IMR-90 (cell line): ENCODE measurements around the gene FOXN3. TPM values are rescaled to one million over a fixed set of nuclear protein-coding genes. Genes with fewer than 3 reads are reported as not detected.
A peak's percentile ranks its signal among the peaks of the same experiment; 100 is the strongest.

Source experiments
- ATAC-seq: fragments of 200-7000 bp; cut with Tn5 transposase; 2 replicates; pipeline ENCODE4 v1.9.1; 2020; ENCODE audit warnings: low read depth, mild to moderate bottlenecking, moderate library complexity
- BruUV-seq: library from RNA; stranded (reverse); fragments of 400-500 nt; replicated peaks from 2 replicates; lab custom pipeline; 2021; lab: Mats Ljungman, UMichigan
- CTCF ChIA-PET: fragments of 300-600 bp; formaldehyde crosslinking; extraction: SDS; loops from one replicate; lab custom pipeline; 2021; ENCODE audit warnings: antibody characterized with exemption; lab: Yijun Ruan, JAX
- POLR2A ChIA-PET: fragments of 300-600 bp; sonication (Branson Sonifier 250); formaldehyde crosslinking; loops from one replicate; lab custom pipeline; 2022; ENCODE audit warnings: antibody characterized with exemption; ENCODE audit not compliant: unreplicated experiment; lab: Charles Lee
- DNase-seq: peaks from one replicate; pipeline ENCODE4 v3.0.0; 2013
- H2AFZ ChIP-seq: replicated peaks from 2 replicates; pipeline ENCODE3; 2013; ENCODE audit warnings: low read length, mild to moderate bottlenecking; ENCODE audit not compliant: poor library complexity
- H2AK5ac ChIP-seq: 2 replicates; pipeline ENCODE4 v1.6.1; 2013; ENCODE audit warnings: low read depth, low read length, inconsistent platforms
- H2AK9ac ChIP-seq: replicated peaks from 2 replicates; pipeline ENCODE3; 2013; ENCODE audit warnings: mild to moderate bottlenecking, low read depth, low read length, moderate library complexity; ENCODE audit not compliant: poor library complexity
- H2BK120ac ChIP-seq: 2 replicates; pipeline ENCODE4 v1.6.1; 2013; ENCODE audit warnings: low read depth, low read length, inconsistent platforms
- H2BK15ac ChIP-seq: 3 replicates; pipeline ENCODE4 v1.6.1; 2013; ENCODE audit warnings: low read depth, low read length, inconsistent platforms
- H2BK20ac ChIP-seq: 2 replicates; pipeline ENCODE4 v1.6.1; 2013; ENCODE audit warnings: low read depth, mild to moderate bottlenecking, inconsistent platforms, low read length, moderate library complexity
- H2BK5ac ChIP-seq: 2 replicates; pipeline ENCODE4 v1.6.1; 2013; ENCODE audit warnings: mild to moderate bottlenecking, low read depth, low read length, inconsistent platforms; ENCODE audit not compliant: poor library complexity, severe bottlenecking
- H3K14ac ChIP-seq: replicated peaks from 2 replicates; pipeline ENCODE4 v1.6.1; 2013; ENCODE audit warnings: low read depth, low read length, inconsistent platforms
- H3K18ac ChIP-seq: 2 replicates; pipeline ENCODE4 v1.6.1; 2013; ENCODE audit warnings: low read depth, low read length, control low read depth
- H3K23ac ChIP-seq: 2 replicates; pipeline ENCODE4 v1.6.1; 2013; ENCODE audit warnings: low read depth, low read length, inconsistent platforms
- H3K27ac ChIP-seq: 2 replicates; pipeline ENCODE4 v1.5.1; 2013; ENCODE audit warnings: mild to moderate bottlenecking, control low read depth, low read length; ENCODE audit not compliant: insufficient read depth
- H3K27me3 ChIP-seq: 2 replicates; pipeline ENCODE4 v1.6.1; 2013; ENCODE audit warnings: low read length; ENCODE audit not compliant: control insufficient read depth, insufficient read depth
- H3K36me3 ChIP-seq: 2 replicates; pipeline ENCODE4 v1.6.1; 2013; ENCODE audit warnings: low read length, mixed read lengths; ENCODE audit not compliant: control insufficient read depth, insufficient read depth
- H3K4ac ChIP-seq: 2 replicates; pipeline ENCODE4 v1.6.1; 2013; ENCODE audit warnings: low read depth, low read length, inconsistent platforms
- H3K4me1 ChIP-seq: 2 replicates; pipeline ENCODE4 v1.6.1; 2013; ENCODE audit warnings: low read length, mixed read lengths; ENCODE audit not compliant: control insufficient read depth, insufficient read depth
- H3K4me2 ChIP-seq: 2 replicates; pipeline ENCODE4 v1.6.1; 2013; ENCODE audit warnings: low read depth, mild to moderate bottlenecking, control low read depth, low read length, moderate library complexity
- H3K4me3 ChIP-seq: 2 replicates; pipeline ENCODE4 v1.5.1; 2013; ENCODE audit warnings: low read depth, mild to moderate bottlenecking, control low read depth, low read length, moderate library complexity; ENCODE audit not compliant: insufficient read depth
- H3K56ac ChIP-seq: 2 replicates; pipeline ENCODE4 v1.6.1; 2013; ENCODE audit warnings: low read length, inconsistent platforms; ENCODE audit not compliant: insufficient read depth; ENCODE audit errors: extremely low read depth
- H3K79me1 ChIP-seq, 2 experiments: 2 replicates each; pipeline ENCODE4 v1.6.1; 2013; ENCODE audit warnings: low read length in 2 of 2, inconsistent platforms in 1 of 2, low read depth in 1 of 2
- H3K9ac ChIP-seq: 2 replicates; pipeline ENCODE4 v1.6.1; 2013; ENCODE audit warnings: low read depth, low read length, control low read depth
- H3K9me1 ChIP-seq: 2 replicates; pipeline ENCODE4 v1.6.1; 2013; ENCODE audit warnings: low read length, inconsistent platforms; ENCODE audit not compliant: insufficient read depth
- H3K9me3 ChIP-seq: 2 replicates; pipeline ENCODE4 v1.6.1; 2013; ENCODE audit warnings: low read length; ENCODE audit not compliant: control insufficient read depth, insufficient read depth
- H4K20me1 ChIP-seq: 2 replicates; pipeline ENCODE4 v1.6.1; 2013; ENCODE audit warnings: low read length, inconsistent platforms; ENCODE audit not compliant: insufficient read depth
- H4K5ac ChIP-seq: 2 replicates; pipeline ENCODE4 v1.6.1; 2013; ENCODE audit warnings: mild to moderate bottlenecking, low read depth, low read length, control low read depth
- H4K8ac ChIP-seq, 2 experiments: 2 replicates each; pipeline ENCODE4 v1.6.1; 2013; ENCODE audit warnings: low read depth in 2 of 2, low read length in 2 of 2, control low read depth in 1 of 2, inconsistent platforms in 1 of 2
- H4K91ac ChIP-seq: 2 replicates; pipeline ENCODE4 v1.6.1; 2013; ENCODE audit warnings: low read depth, low read length, inconsistent platforms; ENCODE audit not compliant: insufficient read depth
- BHLHE40 ChIP-seq: fragments of 150-350 bp; IDR thresholded peaks from 2 replicates; pipeline ENCODE4 v1.6.1; 2016; ENCODE audit warnings: mild to moderate bottlenecking, low read depth, low read length
- CEBPB ChIP-seq: IDR thresholded peaks from 2 replicates; pipeline ENCODE4 v1.6.1; 2012; ENCODE audit warnings: low read depth, low read length, improper control_type of control experiment
- CHD1 ChIP-seq: IDR thresholded peaks from 2 replicates; pipeline ENCODE4 v1.6.1; 2012; ENCODE audit warnings: low read depth, low read length, improper control_type of control experiment
- CTCF ChIP-seq: conservative IDR thresholded peaks from 2 replicates; pipeline ENCODE4 v1.5.1; 2012; ENCODE audit warnings: mild to moderate bottlenecking, low read depth, low read length, improper control_type of control experiment
- ELK1 ChIP-seq: fragments of 150-350 bp; IDR thresholded peaks from 2 replicates; pipeline ENCODE4 v1.6.1; 2016; ENCODE audit warnings: low read depth, mild to moderate bottlenecking, low read length, moderate library complexity, borderline replicate concordance
- FOS ChIP-seq: fragments of 150-350 bp; IDR thresholded peaks from 2 replicates; pipeline ENCODE4 v1.6.1; 2016; ENCODE audit warnings: low read depth, low read length
- MAFK ChIP-seq: IDR thresholded peaks from 2 replicates; pipeline ENCODE4 v1.6.1; 2012; ENCODE audit warnings: low read depth, low read length, improper control_type of control experiment
- MAZ ChIP-seq: IDR thresholded peaks from 2 replicates; pipeline ENCODE4 v1.6.1; 2012; ENCODE audit warnings: low read depth, mild to moderate bottlenecking, low read length, improper control_type of control experiment, moderate library complexity, borderline replicate concordance
- MXI1 ChIP-seq: IDR thresholded peaks from 2 replicates; pipeline ENCODE4 v1.6.1; 2012; ENCODE audit warnings: low read depth, mild to moderate bottlenecking, low read length, moderate library complexity, borderline replicate concordance
- NFE2L2 ChIP-seq: fragments of 150-350 bp; IDR thresholded peaks from 2 replicates; pipeline ENCODE4 v1.6.1; 2016; ENCODE audit warnings: low read depth, mild to moderate bottlenecking, low read length
- POLR2A ChIP-seq: IDR thresholded peaks from 2 replicates; pipeline ENCODE4 v1.6.1; 2012; ENCODE audit warnings: mild to moderate bottlenecking, low read depth, low read length
- RAD21 ChIP-seq: IDR thresholded peaks from 2 replicates; pipeline ENCODE4 v1.6.1; 2012; ENCODE audit warnings: low read length, improper control_type of control experiment
- RCOR1 ChIP-seq: IDR thresholded peaks from 2 replicates; pipeline ENCODE4 v1.6.1; 2012; ENCODE audit warnings: mild to moderate bottlenecking, low read length, improper control_type of control experiment; ENCODE audit not compliant: insufficient replicate concordance
- RFX5 ChIP-seq: IDR thresholded peaks from 2 replicates; pipeline ENCODE4 v1.8.0; 2012; ENCODE audit warnings: low read depth, mild to moderate bottlenecking, low read length, moderate library complexity
- SMC3 ChIP-seq: fragments of 150-350 bp; IDR thresholded peaks from 2 replicates; pipeline ENCODE4 v1.6.1; 2016; ENCODE audit warnings: low read depth, mild to moderate bottlenecking, antibody characterized with exemption, low read length, moderate library complexity
- USF2 ChIP-seq: fragments of 150-350 bp; IDR thresholded peaks from 2 replicates; pipeline ENCODE4 v1.6.1; 2017; ENCODE audit warnings: mild to moderate bottlenecking, antibody characterized with exemption, low read length, low read depth
- WGBS, 2 experiments: methylation state at CpG; one replicate each; pipeline versions ENCODE4 v1.1.5 to v1.1.7; 2013; ENCODE audit warnings: missing lambda C conversion rate in 2 of 2; ENCODE audit not compliant: insufficient read length in 1 of 2; ENCODE audit errors: extremely low coverage in 2 of 2; 5-methylcytosine and 5-hydroxymethylcytosine counted together
- dilution Hi-C: fragments of 300-500 bp; cut with HindIII; formaldehyde crosslinking; loops from one replicate; pipeline ENCODE4 v1.14.3; 2018; ENCODE audit warnings: low sequenced_read_pairs; ENCODE audit not compliant: unreplicated experiment
- in situ Hi-C: fragments of 300-500 bp; cut with MboI; formaldehyde crosslinking; loops from 3 replicates; pipeline ENCODE4 v1.14.3; 2019; ENCODE audit warnings: low sequenced_read_pairs, inconsistent platforms, mixed read lengths
- intact Hi-C: fragments of 100-400 bp; cut with micrococcal nuclease; formaldehyde crosslinking; loops from 2 replicates; pipeline ENCODE4 v1.10.0; 2022
- polyA plus RNA-seq, 3 experiments: library from polyadenylated mRNA; depleted of rRNA; stranded (reverse); fragments of >200 nt; gene quantifications; 2 replicates each; pipeline ENCODE4 v1.2.3, GENCODE V29; 2012; ENCODE audit warnings: low replicate concordance in 1 of 3
- total RNA-seq: library from RNA; depleted of rRNA; stranded (reverse); fragments of >200 nt; gene quantifications from 2 replicates; pipeline ENCODE4 v1.2.3, GENCODE V29; 2012

Gene FOXN3
- total and polyA plus RNA-seq, 2 of the 4 experiments (the other 2 are of a cell fraction), result 22.6 to 33.7 TPM

GRCh38 chr14:89461256-89461655 lies 44.2 kb upstream of the FOXN3 start:
- H2BK5ac ChIP-seq, result no peak overlapping the region
- H3K9me1 ChIP-seq, result no peaks in the 10 kb centered on the region
- intact Hi-C loops, result no loop called here
- WGBS, 2 experiments, result no CpG with 5 or more reads among the region's 3 CpGs
- no peak overlapping the region for H3K4ac ChIP-seq
- no peak overlapping the region for H3K23ac ChIP-seq
- H3K56ac ChIP-seq, result no peak overlapping the region
- ATAC-seq (no peak), DNase-seq (peak; percentile 66)
- CTCF ChIA-PET, result no interaction called here
- H2AK9ac ChIP-seq, result no peak overlapping the region
- no peak overlapping the region for H2AK5ac ChIP-seq
- H4K5ac ChIP-seq, result no peak overlapping the region
- no peaks in the 10 kb centered on the region for H3K4me1 ChIP-seq
- H3K9me3 ChIP-seq, result no peaks in the 10 kb centered on the region
- peaks cover 1% of the 10 kb centered on the region; the same call in 1 of the 2 replicates for H3K36me3 ChIP-seq
- no peak overlapping the region for H3K4me3 ChIP-seq
- H2BK120ac ChIP-seq, result no peak overlapping the region
- H4K8ac ChIP-seq, result no peak overlapping the region
- no peak overlapping the region for H4K91ac ChIP-seq
- no peak overlapping the region for H2AFZ ChIP-seq
- no peak overlapping the region for H3K27ac ChIP-seq
- no peak overlapping the region for H3K9ac ChIP-seq
- TF ChIP-seq MAZ (no peak), MXI1 (no peak), BHLHE40 (no peak), POLR2A (no peak), NFE2L2 (no peak), RFX5 (no peak), ELK1 (no peak), CTCF (no peak), FOS (no peak), CEBPB (no peak), CHD1 (no peak), RCOR1 (no peak), SMC3 (no peak), MAFK (no peak), USF2 (no peak), RAD21 (no peak)
- no peak overlapping the region for H3K18ac ChIP-seq
- no peak overlapping the region for H2BK20ac ChIP-seq
- no peak overlapping the region for H3K4me2 ChIP-seq
- no TSS peak for BruUV-seq
- POLR2A ChIA-PET, result no interaction called here
- H4K20me1 ChIP-seq, result no peaks in the 10 kb centered on the region
- peaks cover 4% of the 10 kb centered on the region in 2 experiments; a peak in 2 of 4 replicates for H3K79me1 ChIP-seq
- no peak overlapping the region for H2BK15ac ChIP-seq
- dilution Hi-C loops, result no loop called here
- no peaks in the 10 kb centered on the region for H3K27me3 ChIP-seq
- in situ Hi-C loops, result no loop called here
- no peak overlapping the region for H3K14ac ChIP-seq
